GM10266 (cell line): ENCODE data around the gene FIZ1.

ENCODE experiments used
- DNase-seq: peaks from one replicate; pipeline ENCODE4 v3.0.0; 2012; ENCODE audit errors: extremely low spot score
- CTCF ChIP-seq: IDR thresholded peaks from 2 replicates; pipeline ENCODE4 v1.5.1; 2012; ENCODE audit warnings: mild to moderate bottlenecking, low read depth; ENCODE audit not compliant: control insufficient read depth, insufficient read depth; ENCODE audit errors: missing control alignments

Gene FIZ1, protein sequence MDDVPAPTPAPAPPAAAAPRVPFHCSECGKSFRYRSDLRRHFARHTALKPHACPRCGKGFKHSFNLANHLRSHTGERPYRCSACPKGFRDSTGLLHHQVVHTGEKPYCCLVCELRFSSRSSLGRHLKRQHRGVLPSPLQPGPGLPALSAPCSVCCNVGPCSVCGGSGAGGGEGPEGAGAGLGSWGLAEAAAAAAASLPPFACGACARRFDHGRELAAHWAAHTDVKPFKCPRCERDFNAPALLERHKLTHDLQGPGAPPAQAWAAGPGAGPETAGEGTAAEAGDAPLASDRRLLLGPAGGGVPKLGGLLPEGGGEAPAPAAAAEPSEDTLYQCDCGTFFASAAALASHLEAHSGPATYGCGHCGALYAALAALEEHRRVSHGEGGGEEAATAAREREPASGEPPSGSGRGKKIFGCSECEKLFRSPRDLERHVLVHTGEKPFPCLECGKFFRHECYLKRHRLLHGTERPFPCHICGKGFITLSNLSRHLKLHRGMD

DNA sequence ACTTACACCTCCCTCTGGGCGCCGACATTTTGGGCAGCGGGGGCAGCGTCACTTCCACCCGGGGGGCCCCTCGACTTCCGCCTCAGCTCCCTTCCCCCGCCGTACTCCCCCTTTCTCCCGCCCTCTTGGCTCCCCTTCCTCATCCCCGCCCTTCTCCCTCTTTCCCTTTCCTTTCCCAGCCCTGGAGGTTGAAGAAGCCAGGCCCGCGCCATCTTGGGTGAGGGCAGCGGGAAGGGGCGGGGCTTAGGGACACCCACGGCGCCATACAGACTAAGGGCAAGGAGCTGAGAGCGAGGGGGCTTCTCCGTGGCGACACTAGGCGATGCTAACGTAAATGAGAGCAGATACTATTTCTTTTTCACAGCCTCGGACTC, at the start of gene FIZ1:
TSS of gene FIZ1 (minus strand) at position 50 of the 374 bp plus-strand sequence. CDS start 1,652 bp downstream, outside the sequence.
- peak; percentile 93 for DNase-seq
- no peak for TF ChIP-seq CTCF

- no peak for DNase-seq
- TF ChIP-seq CTCF: no peak
These were observed 49.4 kb upstream of the FIZ1 start for GRCh38 chr19:55648585-55649267.

DNA sequence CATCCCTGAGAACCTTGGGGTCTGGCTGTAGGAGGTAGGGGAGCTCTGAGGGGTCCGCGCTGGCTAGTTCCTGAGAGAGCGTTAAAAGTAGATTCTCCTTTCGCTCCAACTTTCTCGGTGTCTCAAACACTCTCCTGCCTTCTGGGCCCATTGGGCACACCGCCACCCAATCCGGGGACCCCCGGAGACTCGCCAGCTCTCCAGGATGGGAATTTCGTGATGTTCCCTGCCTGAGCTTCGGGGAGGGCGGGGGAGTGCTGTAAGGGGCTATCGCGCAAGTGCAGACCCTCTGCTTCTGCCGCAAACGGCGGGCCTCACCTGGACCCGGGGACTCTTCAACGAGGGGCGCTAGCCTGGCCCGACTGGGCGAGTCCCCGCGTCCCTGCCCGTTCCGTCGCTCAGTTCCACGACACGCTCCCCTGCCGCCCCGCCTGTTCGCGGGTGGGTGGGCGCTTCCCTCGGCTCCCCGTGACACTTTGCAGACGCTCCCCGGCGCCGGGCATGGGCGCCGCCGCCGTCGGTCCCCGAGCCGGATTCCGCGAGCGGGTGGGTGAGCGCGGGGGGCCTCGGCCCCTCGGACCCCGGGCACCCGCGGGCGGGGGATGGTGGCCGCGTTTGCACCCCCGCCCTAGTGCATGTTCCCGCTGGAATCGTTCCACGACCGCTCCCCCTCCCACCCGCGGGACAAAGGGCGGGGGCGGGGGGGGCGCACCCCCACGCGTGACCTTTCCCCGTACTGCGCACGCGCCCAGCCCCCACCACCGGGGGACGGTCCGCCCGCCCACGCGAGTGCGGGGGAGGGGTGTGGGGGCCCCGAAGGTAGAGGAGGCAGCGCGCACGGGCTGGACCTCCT, 48.6 kb upstream of the FIZ1 start, which contains the start of gene CCDC106:
TSS of gene CCDC106 (plus strand) at position 481 of the 853 bp plus-strand sequence. CDS start 835 bp downstream, outside the sequence.
- TF ChIP-seq CTCF: no peak
- peak; percentile 71 for DNase-seq

DNA sequence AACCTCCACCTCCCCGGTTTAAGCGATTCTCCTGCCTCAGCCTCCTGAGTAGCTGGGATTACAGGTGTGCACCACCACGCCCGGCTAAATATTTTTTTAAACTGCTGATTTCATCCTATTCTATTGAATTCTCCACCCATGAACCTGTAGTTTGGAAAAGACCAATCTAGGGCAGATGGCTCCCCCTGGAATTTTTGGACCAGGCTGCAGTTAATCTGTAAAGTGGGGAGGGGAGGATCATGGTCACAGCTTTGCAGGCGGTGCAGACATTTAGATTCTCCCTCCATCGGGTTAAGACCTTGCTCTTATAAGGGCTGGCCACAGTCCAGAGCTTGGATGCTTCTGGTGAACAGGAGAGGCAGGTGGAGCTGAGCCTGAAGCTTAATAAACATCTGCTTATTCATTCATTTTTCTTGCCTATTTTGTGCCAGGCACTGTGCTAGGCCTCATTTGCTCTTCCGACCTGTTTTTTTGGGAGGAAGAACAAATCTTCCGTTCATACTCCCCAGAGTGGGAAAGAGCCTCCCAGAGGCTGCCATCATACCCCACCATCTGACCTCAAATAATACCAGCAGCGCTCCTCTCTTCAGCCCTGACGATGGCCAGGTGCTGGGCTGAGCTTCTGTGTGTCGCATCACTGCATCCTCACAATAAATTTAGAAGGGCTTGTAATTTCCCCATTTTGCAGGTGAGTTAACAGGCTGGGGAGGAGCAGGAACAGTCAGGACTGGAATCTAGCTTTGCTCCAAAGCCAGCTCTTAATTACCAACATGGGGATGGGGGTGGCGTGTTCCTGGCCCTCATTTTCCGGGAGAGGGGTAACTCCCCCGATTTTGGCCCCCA, 47.8 kb upstream of the FIZ1 start:
- TF ChIP-seq CTCF: no peak
- no peak for DNase-seq

DNA sequence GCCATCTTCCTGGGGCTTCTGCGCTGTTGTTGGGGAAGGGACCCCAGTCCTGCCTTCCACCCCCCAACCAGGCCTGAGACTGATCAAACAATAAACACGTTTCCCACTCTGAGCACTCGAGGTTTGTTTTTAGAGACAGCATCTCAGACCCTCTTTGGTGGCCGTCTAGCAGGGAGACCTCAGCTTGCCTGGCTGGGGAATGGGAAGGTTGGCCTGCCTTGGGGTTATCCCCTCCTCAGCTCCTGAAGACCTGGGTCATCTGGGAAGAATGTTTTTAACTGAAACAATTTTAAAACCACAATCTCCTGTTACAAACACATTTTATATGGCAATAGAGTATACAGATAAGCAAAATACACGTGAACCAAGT, 46.2 kb upstream of the FIZ1 start:
- no peak for TF ChIP-seq CTCF
- no peak for DNase-seq

DNA sequence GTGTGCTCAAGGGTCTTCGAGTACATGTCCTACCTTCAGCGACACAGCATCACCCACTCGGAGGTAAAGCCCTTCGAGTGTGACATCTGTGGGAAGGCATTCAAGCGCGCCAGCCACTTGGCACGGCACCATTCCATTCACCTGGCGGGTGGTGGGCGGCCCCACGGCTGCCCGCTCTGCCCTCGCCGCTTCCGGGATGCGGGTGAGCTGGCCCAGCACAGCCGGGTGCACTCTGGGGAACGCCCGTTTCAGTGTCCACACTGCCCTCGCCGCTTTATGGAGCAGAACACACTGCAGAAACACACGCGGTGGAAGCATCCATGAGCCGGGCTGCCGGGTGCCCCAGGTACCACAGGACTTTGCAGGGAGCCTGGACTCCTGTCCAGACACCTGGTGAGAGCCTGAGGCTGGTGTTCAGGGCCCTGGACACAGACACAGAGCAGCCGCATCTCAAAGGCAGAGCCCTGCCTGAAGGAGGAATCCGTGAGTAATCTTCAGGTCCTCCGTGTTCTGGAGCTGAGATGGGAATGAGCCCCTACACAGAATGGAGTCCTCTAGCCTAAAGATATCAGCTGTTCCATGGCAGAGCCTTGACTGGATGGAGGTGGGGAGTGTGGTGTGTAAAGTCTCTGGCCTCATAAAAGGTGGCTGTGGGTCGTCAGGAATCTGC, 45.7 kb upstream of the FIZ1 start:
- no peak for DNase-seq

More for the DNA sequence above, 45.7 kb upstream of the FIZ1 start:
- no peak for TF ChIP-seq CTCF
